CD4-positive, alpha-beta T cell (primary cell): ENCODE data around the gene PTOV1. TPM values are rescaled to one million over a fixed set of nuclear protein-coding genes. Genes with fewer than 3 reads are reported as not detected.

ENCODE experiments used
- ATAC-seq: fragments of 200-7000 bp; cut with Tn5 transposase; one replicate; pipeline ENCODE4 v1.10.0; 2022; ENCODE audit warnings: mild to moderate bottlenecking; ENCODE audit not compliant: poor library complexity
- CTCF ChIA-PET: fragments of 350-600 bp; sonication (Branson Sonifier 250); formaldehyde crosslinking; loops from one replicate; lab custom pipeline; 2021; ENCODE audit warnings: antibody characterized with exemption, inconsistent platforms; lab: Charles Lee
- POLR2A ChIA-PET: fragments of 350-600 bp; sonication (Branson Sonifier 250); formaldehyde crosslinking; loops from one replicate; lab custom pipeline; 2021; ENCODE audit warnings: antibody characterized with exemption, inconsistent platforms; lab: Charles Lee
- DNase-seq, 14 experiments: peaks; one replicate each; pipeline ENCODE4 v3.0.0-alpha.2; 2013 to 2020; ENCODE audit warnings: mixed read lengths in 2 of 14
- H3K27ac ChIP-seq, 2 donors: one replicate each; pipeline versions ENCODE4 v1.5.1 to v1.7.0; 2013; ENCODE audit warnings: low read length in 2 of 2, low read depth in 1 of 2, mild to moderate bottlenecking in 1 of 2
- H3K27me3 ChIP-seq, 2 experiments: 1 replicate in 1 of 2; 2 replicates in 1 of 2; pipeline versions ENCODE4 v1.6.1 to v1.7.0; 2013; ENCODE audit warnings: low read length in 2 of 2, control low read depth in 1 of 2, mild to moderate bottlenecking in 1 of 2, moderate library complexity in 1 of 2; ENCODE audit not compliant: insufficient read depth in 2 of 2, control insufficient read depth in 1 of 2
- H3K36me3 ChIP-seq: one replicate; pipeline ENCODE4 v1.6.1; 2013; ENCODE audit warnings: low read length, control low read depth; ENCODE audit not compliant: insufficient read depth
- H3K4me1 ChIP-seq: one replicate; pipeline ENCODE4 v1.6.1; 2013; ENCODE audit warnings: low read length, control low read depth; ENCODE audit not compliant: insufficient read depth
- H3K4me3 ChIP-seq: one replicate; pipeline ENCODE4 v1.5.1; 2013; ENCODE audit warnings: mild to moderate bottlenecking, low read length, moderate library complexity
- H3K9me3 ChIP-seq, 2 experiments: 1 replicate in 1 of 2; 2 replicates in 1 of 2; pipeline versions ENCODE4 v1.6.1 to v1.7.0; 2013; ENCODE audit warnings: low read length in 2 of 2, mild to moderate bottlenecking in 2 of 2, control low read depth in 1 of 2, moderate library complexity in 1 of 2; ENCODE audit not compliant: control insufficient read depth in 1 of 2, insufficient read depth in 1 of 2
- H3K27ac Mint-ChIP-seq: one replicate; pipeline ENCODE4 v1.8.0; 2020; ENCODE audit warnings: mixed read lengths
- H3K27me3 Mint-ChIP-seq: one replicate; pipeline ENCODE4 v1.8.0; 2021; ENCODE audit warnings: mixed read lengths
- H3K36me3 Mint-ChIP-seq: one replicate; pipeline ENCODE4 v1.8.0; 2021; ENCODE audit warnings: low read depth, mixed read lengths
- H3K4me1 Mint-ChIP-seq: one replicate; pipeline ENCODE4 v1.8.0; 2021; ENCODE audit warnings: low read depth, mixed read lengths
- H3K4me3 Mint-ChIP-seq: one replicate; pipeline ENCODE4 v1.8.0; 2020; ENCODE audit warnings: mild to moderate bottlenecking, mixed read lengths
- H3K9me3 Mint-ChIP-seq: one replicate; pipeline ENCODE4 v1.8.0; 2020; ENCODE audit warnings: mixed read lengths
- intact Hi-C, 2 experiments: fragments of 100-400 bp; cut with DNase I in 1 of 2; cut with micrococcal nuclease in 1 of 2; formaldehyde crosslinking; loops; one replicate each; pipeline versions ENCODE4 v1.15.1 to v1.9.0; 2023 to 2025; cut with DNase I, micrococcal nuclease
- total RNA-seq, 174 experiments: library from RNA in 2 of 174; stranded (reverse) in 2 of 174; gene quantifications; one replicate each; pipeline ENCODE4 v1.2.3 and lab custom pipeline; 2021 to 2026
- TF ChIP-seq, protein P1 (sequence below): fragments of 200-600 bp; IDR thresholded peaks from one replicate; pipeline ENCODE4 v1.8.0; 2022; ENCODE audit warnings: antibody characterized with exemption, mild to moderate bottlenecking

Gene PTOV1
- total RNA-seq, 2 experiments from 2014 or later: 127 to 134 TPM

DNA sequence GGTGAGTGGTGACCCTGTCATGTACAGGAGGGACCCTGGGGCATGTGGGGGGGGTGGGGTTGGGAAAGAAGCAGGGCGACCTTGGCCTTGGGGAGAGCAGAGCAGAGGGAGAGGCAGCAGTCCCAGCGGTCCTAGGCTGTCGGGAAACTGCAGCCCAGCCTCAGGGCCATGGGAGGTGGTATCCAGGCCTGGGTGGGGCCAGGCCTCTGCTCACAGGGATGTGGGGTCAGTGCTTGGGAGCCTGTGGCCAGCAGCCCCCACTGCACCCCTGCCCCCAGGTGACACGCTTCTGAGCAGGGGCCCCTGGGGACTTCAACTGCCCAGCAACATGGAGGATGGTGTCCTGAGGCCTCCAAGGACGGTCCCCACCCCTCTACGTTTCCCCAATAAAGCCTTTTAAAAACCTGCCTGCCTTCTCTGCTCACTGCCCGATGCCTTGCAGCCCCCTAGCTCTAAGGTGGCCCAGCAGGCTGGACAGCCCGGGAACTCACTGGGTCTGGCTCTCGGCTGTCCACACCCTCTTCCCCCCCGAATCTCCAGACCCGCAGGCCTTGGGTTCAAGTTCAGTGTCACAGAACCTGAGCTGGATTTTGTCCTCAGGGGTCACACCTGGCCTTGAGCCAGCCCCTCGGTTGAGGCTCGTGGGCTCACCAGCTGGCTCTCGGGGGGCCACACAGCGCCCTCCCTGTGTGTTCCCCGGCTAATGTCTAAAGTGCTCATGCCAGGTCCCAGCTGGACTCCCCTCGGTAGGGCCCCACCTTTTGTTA, 9.6 kb downstream of the PTOV1 start:
- intact Hi-C loops: no loop called here
- TF ChIP-seq, protein P1, sequence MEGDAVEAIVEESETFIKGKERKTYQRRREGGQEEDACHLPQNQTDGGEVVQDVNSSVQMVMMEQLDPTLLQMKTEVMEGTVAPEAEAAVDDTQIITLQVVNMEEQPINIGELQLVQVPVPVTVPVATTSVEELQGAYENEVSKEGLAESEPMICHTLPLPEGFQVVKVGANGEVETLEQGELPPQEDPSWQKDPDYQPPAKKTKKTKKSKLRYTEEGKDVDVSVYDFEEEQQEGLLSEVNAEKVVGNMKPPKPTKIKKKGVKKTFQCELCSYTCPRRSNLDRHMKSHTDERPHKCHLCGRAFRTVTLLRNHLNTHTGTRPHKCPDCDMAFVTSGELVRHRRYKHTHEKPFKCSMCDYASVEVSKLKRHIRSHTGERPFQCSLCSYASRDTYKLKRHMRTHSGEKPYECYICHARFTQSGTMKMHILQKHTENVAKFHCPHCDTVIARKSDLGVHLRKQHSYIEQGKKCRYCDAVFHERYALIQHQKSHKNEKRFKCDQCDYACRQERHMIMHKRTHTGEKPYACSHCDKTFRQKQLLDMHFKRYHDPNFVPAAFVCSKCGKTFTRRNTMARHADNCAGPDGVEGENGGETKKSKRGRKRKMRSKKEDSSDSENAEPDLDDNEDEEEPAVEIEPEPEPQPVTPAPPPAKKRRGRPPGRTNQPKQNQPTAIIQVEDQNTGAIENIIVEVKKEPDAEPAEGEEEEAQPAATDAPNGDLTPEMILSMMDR: no peak
- ChIA-PET POLR2A (interaction anchor here (0.6 to 1.2 kb wide), 3 partner anchors 9 to 72 kb away, joined by 3 to 4 read pairs (median 3); partner anchors contain the start of gene PTOV1), CTCF (no interaction called here)
- Mint-ChIP-seq H3K36me3 (peaks cover 48% of the 10 kb centered on the region), H3K4me3 (no peak overlapping the region), H3K27me3 (no peaks in the 10 kb centered on the region), H3K27ac (no peak overlapping the region), H3K4me1 (peaks cover 4% of the 10 kb centered on the region), H3K9me3 (no peaks in the 10 kb centered on the region)
- Histone ChIP-seq H3K4me1 (peaks cover 11% of the 10 kb centered on the region), H3K9me3 (no peaks in the 10 kb centered on the region), H3K36me3 (peaks cover 77% of the 10 kb centered on the region), H3K27me3 (no peaks in the 10 kb centered on the region), H3K27ac (no peak overlapping the region), H3K4me3 (no peak overlapping the region)
- DNase-seq (no peak), ATAC-seq (no peak)

DNA sequence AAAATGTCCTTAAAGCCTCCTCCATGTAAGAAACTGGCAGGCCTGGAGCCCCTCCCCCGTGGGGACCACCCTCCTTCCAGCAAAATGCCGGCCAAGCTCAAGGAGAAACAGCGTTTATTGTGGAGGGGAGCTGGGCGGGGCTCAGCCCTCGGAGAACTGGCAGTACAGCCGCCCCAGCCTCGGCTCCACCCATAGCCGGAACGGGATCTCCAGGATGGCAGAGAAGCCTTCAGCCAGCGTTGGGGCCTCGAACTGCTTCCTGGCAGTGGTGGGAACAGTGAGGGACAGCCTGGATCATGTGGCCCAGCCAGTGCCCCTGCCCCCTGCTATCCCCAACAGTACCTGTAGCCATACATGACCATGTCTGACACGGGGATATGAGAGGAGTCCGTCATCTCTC, 10.1 kb downstream of the PTOV1 start:
- Histone ChIP-seq H3K4me1 (peaks cover 17% of the 10 kb centered on the region), H3K27me3 (no peaks in the 10 kb centered on the region), H3K36me3 (peaks cover 76% of the 10 kb centered on the region), H3K4me3 (no peak overlapping the region), H3K27ac (no peak overlapping the region), H3K9me3 (no peaks in the 10 kb centered on the region)
- H3K36me3 Mint-ChIP-seq: peaks cover 48% of the 10 kb centered on the region
- H3K27me3 Mint-ChIP-seq: no peaks in the 10 kb centered on the region
- H3K9me3 Mint-ChIP-seq: no peaks in the 10 kb centered on the region
- CTCF ChIA-PET: no interaction called here
- intact Hi-C loops: no loop called here
- no peak for DNase-seq
- H3K27ac Mint-ChIP-seq: no peak overlapping the region
- ATAC-seq: no peak
- TF ChIP-seq, protein P1: no peak
- no peak overlapping the region for H3K4me3 Mint-ChIP-seq
- POLR2A ChIA-PET: interaction anchor here (0.6 to 1.2 kb wide), 3 partner anchors 8 to 73 kb away, joined by 3 to 4 read pairs (median 3); partner anchors contain the start of gene PTOV1
- H3K4me1 Mint-ChIP-seq: peaks cover 9% of the 10 kb centered on the region

DNA sequence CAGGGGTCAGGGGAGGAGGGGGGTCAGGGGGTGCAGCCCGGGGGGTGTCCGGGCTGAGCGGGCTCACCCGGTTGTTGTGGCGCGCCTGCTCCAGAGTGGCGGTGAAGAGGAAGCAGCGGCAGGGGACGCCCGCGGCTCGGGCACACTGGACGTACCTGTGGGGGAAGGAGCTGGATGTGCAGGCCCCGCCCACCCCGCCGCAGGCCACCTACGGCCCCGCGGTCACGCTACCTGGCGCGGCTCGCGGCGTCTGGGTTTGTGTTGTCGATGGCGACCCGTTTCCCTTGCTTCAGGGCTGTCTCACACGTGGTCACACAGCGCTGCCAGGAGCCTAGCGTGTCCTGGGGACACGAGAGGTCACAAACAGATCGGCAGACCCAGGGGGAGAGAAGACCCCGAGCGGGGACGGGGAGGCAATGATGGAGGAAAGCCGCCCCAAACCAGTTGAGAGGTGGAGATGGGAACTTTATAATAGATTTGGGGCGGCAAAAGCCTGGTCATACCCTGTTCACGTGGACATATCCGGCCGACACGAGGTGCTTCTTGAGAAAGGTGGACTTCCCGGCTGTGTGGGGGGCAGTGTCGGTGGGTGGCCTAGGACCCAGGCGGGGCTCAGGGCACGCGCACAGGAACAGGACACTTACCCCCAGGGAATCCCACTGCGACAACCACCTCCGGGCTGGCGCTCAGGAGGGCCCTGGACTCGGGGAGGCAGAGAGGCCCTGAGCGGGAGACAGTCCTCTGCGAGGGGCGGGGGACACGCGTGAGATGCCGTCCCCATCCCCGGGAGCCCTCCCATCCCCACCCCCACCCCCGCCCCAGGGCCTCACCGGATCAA, 10.8 kb downstream of the PTOV1 start:
- CTCF ChIA-PET: no interaction called here
- H3K27ac Mint-ChIP-seq: no peak overlapping the region
- no peak for DNase-seq
- peak overlapping the region; percentile 45 for H3K4me3 Mint-ChIP-seq
- Histone ChIP-seq H3K36me3 (peaks cover 74% of the 10 kb centered on the region), H3K4me3 (no peak overlapping the region), H3K27ac (no peak overlapping the region), H3K9me3 (no peaks in the 10 kb centered on the region), H3K4me1 (peaks cover 24% of the 10 kb centered on the region), H3K27me3 (no peaks in the 10 kb centered on the region)
- TF ChIP-seq, protein P1: no peak
- no peaks in the 10 kb centered on the region for H3K27me3 Mint-ChIP-seq
- ATAC-seq: no peak
- POLR2A ChIA-PET: interaction anchor here (0.8 to 1.2 kb wide), 2 partner anchors 8 to 11 kb away, joined by 3 to 4 read pairs; partner anchors contain the start of gene PTOV1
- H3K9me3 Mint-ChIP-seq: no peaks in the 10 kb centered on the region
- intact Hi-C loops: no loop called here
- peaks cover 54% of the 10 kb centered on the region for H3K36me3 Mint-ChIP-seq
- peaks cover 16% of the 10 kb centered on the region for H3K4me1 Mint-ChIP-seq
